KOPT-K1 (cell line): Measurements from ENCODE around the gene KLHL5.

Experiments used
- H3K27ac ChIP-seq: fragments of 200-600 bp; sonication (generic); 2 replicates; pipeline ENCODE4 v1.5.1; 2016; ENCODE audit warnings: antibody characterized with exemption, mild to moderate bottlenecking, low read depth, low read length; ENCODE audit not compliant: poor library complexity, severe bottlenecking
- H3K36me3 ChIP-seq: fragments of 200-600 bp; sonication (generic); 2 replicates; pipeline ENCODE4 v1.5.1; 2017; ENCODE audit warnings: antibody characterized with exemption, mild to moderate bottlenecking, low read length, moderate library complexity; ENCODE audit not compliant: insufficient read depth
- H3K9me3 ChIP-seq: fragments of 200-600 bp; sonication (generic); 2 replicates; pipeline ENCODE4 v1.5.1; 2017; ENCODE audit warnings: antibody characterized with exemption, low read length, mild to moderate bottlenecking; ENCODE audit not compliant: insufficient read depth, poor library complexity, severe bottlenecking

Gene KLHL5

GRCh38 chr4:39169426-39169825, 107.4 kb downstream of the KLHL5 start:
- Histone ChIP-seq H3K36me3 (no peaks in the 10 kb centered on the region), H3K9me3 (peaks cover 6% of the 10 kb centered on the region), H3K27ac (no peak overlapping the region)

GRCh38 chr4:39170301-39170700, 108.3 kb downstream of the KLHL5 start:
- Histone ChIP-seq H3K36me3 (no peaks in the 10 kb centered on the region), H3K9me3 (peaks cover 6% of the 10 kb centered on the region), H3K27ac (no peak overlapping the region)
